Tibial artery (tissue), 4 donors: Measurements from ENCODE around the gene PGAP3.
A peak's percentile ranks its signal among the peaks of the same experiment; 100 is the strongest.

Experiments used
- DNase-seq, 2 donors: peaks; one replicate each; pipeline ENCODE4 v3.0.0-alpha.2; 2019
- H3K27ac ChIP-seq, 2 donors: fragments of 200-600 bp; sonication (generic) in 1 of 2; 1 replicate in 1 of 2; 2 replicates in 1 of 2; pipeline ENCODE4 v1.5.1; 2018 to 2019; ENCODE audit warnings: mild to moderate bottlenecking in 1 of 2
- H3K27me3 ChIP-seq, 2 donors: fragments of 200-600 bp; sonication (generic) in 1 of 2; one replicate each; pipeline versions ENCODE4 v1.5.1 to v1.6.0; 2016 to 2019
- H3K36me3 ChIP-seq, 3 donors: fragments of 200-600 bp; sonication (generic) in 2 of 3; one replicate each; pipeline ENCODE4 v1.5.1; 2016 to 2019; ENCODE audit warnings: mild to moderate bottlenecking in 2 of 3
- H3K4me1 ChIP-seq, 4 donors: fragments of 200-600 bp; sonication (generic) in 2 of 4; 1 replicate in 3 of 4; 2 replicates in 1 of 4; pipeline ENCODE4 v1.5.1; 2016 to 2019
- H3K4me3 ChIP-seq, 2 donors: fragments of 200-600 bp; sonication (generic) in 1 of 2; 1 replicate in 1 of 2; 2 replicates in 1 of 2; pipeline ENCODE4 v1.5.1; 2018 to 2019; ENCODE audit warnings: mild to moderate bottlenecking in 2 of 2
- H3K9me3 ChIP-seq, 3 donors: fragments of 200-600 bp; sonication (generic) in 1 of 3; one replicate each; pipeline ENCODE4 v1.5.1; 2016 to 2019
- CTCF ChIP-seq, 2 experiments: fragments of 200-600 bp in 1 of 2; fragments of 450-650 bp in 1 of 2; IDR thresholded peaks; one replicate each; pipeline ENCODE4 v1.5.1; 2017 to 2019; ENCODE audit warnings: antibody characterized with exemption in 2 of 2, mild to moderate bottlenecking in 1 of 2, moderate library complexity in 1 of 2
- intact Hi-C: fragments of 100-400 bp; cut with DNase I; formaldehyde crosslinking; loops from one replicate; pipeline ENCODE4 v1.15.0; 2023; ENCODE audit warnings: low total_unique reads

PGAP3 gene

GRCh38 chr17:39704821-39705551 is 17.1 kb upstream of the PGAP3 start:
- Histone ChIP-seq H3K27me3 (no peaks in the 10 kb centered on the region), H3K4me1 (peaks cover 0 to 73% (median 56%) of the 10 kb centered on the region in 4 donors), H3K36me3 (peaks cover 28 to 33% (median 32%) of the 10 kb centered on the region in 3 donors), H3K27ac (peak overlapping the region; percentile 81 to 98), H3K9me3 (no peaks in the 10 kb centered on the region), H3K4me3 (peak overlapping the region in 1 of 2 donors; percentile 18)
- intact Hi-C loops: no loop called here
- DNase-seq: peak; percentile 58 to 85
- peak; percentile 53 to 84 for TF ChIP-seq CTCF (IDR thresholded peaks at IDR 0.05)

GRCh38 chr17:39703913-39704312 is 16.1 kb upstream of the PGAP3 start:
- TF ChIP-seq CTCF (IDR thresholded peaks at IDR 0.05): no peak
- H3K36me3 ChIP-seq: peaks cover 19 to 23% (median 22%) of the 10 kb centered on the region in 3 donors
- DNase-seq: no peak
- peak overlapping the region; percentile 81 to 98 for H3K27ac ChIP-seq
- no peak overlapping the region for H3K4me3 ChIP-seq
- intact Hi-C loops: no loop called here
- no peaks in the 10 kb centered on the region for H3K27me3 ChIP-seq
- no peaks in the 10 kb centered on the region for H3K9me3 ChIP-seq
- H3K4me1 ChIP-seq: peaks cover 0 to 73% (median 62%) of the 10 kb centered on the region in 4 donors

GRCh38 chr17:39702901-39703893 is 15.3 kb upstream of the PGAP3 start:
- no peak for DNase-seq
- Histone ChIP-seq H3K27ac (peak overlapping the region; percentile 81 to 98), H3K9me3 (no peaks in the 10 kb centered on the region), H3K4me3 (no peak overlapping the region), H3K36me3 (peaks cover 12 to 16% (median 14%) of the 10 kb centered on the region in 3 donors), H3K27me3 (no peaks in the 10 kb centered on the region), H3K4me1 (peaks cover 0 to 74% (median 61%) of the 10 kb centered on the region in 4 donors)
- TF ChIP-seq CTCF (IDR thresholded peaks at IDR 0.05): no peak
- intact Hi-C loops: no loop called here

GRCh38 chr17:39701784-39702422 is 14.0 kb upstream of the PGAP3 start:
- no peaks in the 10 kb centered on the region for H3K27me3 ChIP-seq
- DNase-seq: no peak
- TF ChIP-seq CTCF (IDR thresholded peaks at IDR 0.05): no peak
- H3K4me1 ChIP-seq: peaks cover 0 to 69% (median 55%) of the 10 kb centered on the region in 4 donors
- peaks cover 0 to 3% (median 2%) of the 10 kb centered on the region in 3 donors for H3K36me3 ChIP-seq
- peak overlapping the region; percentile 78 to 100 for H3K4me3 ChIP-seq
- H3K27ac ChIP-seq: peak overlapping the region; percentile 93 to 98
- no peaks in the 10 kb centered on the region for H3K9me3 ChIP-seq
- intact Hi-C loops: no loop called here
